PFSK-1 (cell line): ENCODE results near the gene KRT27.

Experiments
- FOXP2 ChIP-seq: optimal IDR thresholded peaks from 2 replicates; pipeline ENCODE3; 2011; ENCODE audit warnings: borderline replicate concordance, control low read depth, inconsistent platforms; ENCODE audit not compliant: insufficient read depth; ENCODE audit errors: extremely low read length, extremely low read depth
- POLR2AphosphoS5 ChIP-seq: IDR thresholded peaks from 2 replicates; pipeline ENCODE4 v1.6.1; 2012; ENCODE audit warnings: low read depth, mild to moderate bottlenecking, control low read depth, low read length, moderate library complexity
- SIN3A ChIP-seq: IDR thresholded peaks from 2 replicates; pipeline ENCODE4 v1.6.1; 2012; ENCODE audit warnings: mild to moderate bottlenecking, low read length, moderate library complexity, borderline replicate concordance; ENCODE audit not compliant: insufficient read depth
- TAF1 ChIP-seq: IDR thresholded peaks from 2 replicates; pipeline ENCODE4 v1.6.1; 2012; ENCODE audit warnings: low read length, control low read depth, borderline replicate concordance; ENCODE audit not compliant: insufficient read depth
- TF ChIP-seq, protein P1 (sequence below), 2 experiments: IDR thresholded peaks; 2 replicates each; pipeline versions ENCODE4 v1.6.1 to v1.8.0; 2011 to 2012; ENCODE audit warnings: low read depth in 2 of 2, low read length in 2 of 2, control low read depth in 1 of 2, inconsistent platforms in 1 of 2, mild to moderate bottlenecking in 1 of 2, moderate library complexity in 1 of 2; ENCODE audit not compliant: insufficient read depth in 1 of 2

The KRT27 gene

DNA sequence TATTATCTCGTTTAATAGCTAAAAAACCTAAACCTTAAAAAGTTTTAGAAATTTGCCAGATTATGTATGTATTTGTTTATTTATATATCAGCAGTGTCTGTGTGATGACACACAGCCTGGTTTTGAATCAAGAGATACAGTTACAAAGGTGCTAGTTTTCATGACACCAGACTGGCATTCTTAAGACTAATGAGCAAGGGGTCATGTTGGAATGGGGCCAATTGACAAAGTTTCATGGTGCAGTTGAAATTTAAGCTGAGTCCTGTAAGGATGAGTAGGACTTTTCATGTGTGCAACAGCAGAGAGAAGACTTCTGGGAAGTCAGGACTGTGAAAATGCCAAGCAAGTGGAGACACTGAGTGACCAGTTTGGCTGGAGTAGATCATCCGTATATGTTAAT lies 43.2 kb upstream of the KRT27 start:
- no peak for TF ChIP-seq SIN3A
- no peak for TF ChIP-seq TAF1
- no peak for TF ChIP-seq FOXP2
- no peak for TF ChIP-seq POLR2AphosphoS5
- TF ChIP-seq, protein P1, sequence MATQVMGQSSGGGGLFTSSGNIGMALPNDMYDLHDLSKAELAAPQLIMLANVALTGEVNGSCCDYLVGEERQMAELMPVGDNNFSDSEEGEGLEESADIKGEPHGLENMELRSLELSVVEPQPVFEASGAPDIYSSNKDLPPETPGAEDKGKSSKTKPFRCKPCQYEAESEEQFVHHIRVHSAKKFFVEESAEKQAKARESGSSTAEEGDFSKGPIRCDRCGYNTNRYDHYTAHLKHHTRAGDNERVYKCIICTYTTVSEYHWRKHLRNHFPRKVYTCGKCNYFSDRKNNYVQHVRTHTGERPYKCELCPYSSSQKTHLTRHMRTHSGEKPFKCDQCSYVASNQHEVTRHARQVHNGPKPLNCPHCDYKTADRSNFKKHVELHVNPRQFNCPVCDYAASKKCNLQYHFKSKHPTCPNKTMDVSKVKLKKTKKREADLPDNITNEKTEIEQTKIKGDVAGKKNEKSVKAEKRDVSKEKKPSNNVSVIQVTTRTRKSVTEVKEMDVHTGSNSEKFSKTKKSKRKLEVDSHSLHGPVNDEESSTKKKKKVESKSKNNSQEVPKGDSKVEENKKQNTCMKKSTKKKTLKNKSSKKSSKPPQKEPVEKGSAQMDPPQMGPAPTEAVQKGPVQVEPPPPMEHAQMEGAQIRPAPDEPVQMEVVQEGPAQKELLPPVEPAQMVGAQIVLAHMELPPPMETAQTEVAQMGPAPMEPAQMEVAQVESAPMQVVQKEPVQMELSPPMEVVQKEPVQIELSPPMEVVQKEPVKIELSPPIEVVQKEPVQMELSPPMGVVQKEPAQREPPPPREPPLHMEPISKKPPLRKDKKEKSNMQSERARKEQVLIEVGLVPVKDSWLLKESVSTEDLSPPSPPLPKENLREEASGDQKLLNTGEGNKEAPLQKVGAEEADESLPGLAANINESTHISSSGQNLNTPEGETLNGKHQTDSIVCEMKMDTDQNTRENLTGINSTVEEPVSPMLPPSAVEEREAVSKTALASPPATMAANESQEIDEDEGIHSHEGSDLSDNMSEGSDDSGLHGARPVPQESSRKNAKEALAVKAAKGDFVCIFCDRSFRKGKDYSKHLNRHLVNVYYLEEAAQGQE (IDR thresholded peaks at IDR 0.05; ENCODE audit: insufficient read depth in 1 of 2, low read depth in 2 of 2, low read length in 2 of 2): no peak

DNA sequence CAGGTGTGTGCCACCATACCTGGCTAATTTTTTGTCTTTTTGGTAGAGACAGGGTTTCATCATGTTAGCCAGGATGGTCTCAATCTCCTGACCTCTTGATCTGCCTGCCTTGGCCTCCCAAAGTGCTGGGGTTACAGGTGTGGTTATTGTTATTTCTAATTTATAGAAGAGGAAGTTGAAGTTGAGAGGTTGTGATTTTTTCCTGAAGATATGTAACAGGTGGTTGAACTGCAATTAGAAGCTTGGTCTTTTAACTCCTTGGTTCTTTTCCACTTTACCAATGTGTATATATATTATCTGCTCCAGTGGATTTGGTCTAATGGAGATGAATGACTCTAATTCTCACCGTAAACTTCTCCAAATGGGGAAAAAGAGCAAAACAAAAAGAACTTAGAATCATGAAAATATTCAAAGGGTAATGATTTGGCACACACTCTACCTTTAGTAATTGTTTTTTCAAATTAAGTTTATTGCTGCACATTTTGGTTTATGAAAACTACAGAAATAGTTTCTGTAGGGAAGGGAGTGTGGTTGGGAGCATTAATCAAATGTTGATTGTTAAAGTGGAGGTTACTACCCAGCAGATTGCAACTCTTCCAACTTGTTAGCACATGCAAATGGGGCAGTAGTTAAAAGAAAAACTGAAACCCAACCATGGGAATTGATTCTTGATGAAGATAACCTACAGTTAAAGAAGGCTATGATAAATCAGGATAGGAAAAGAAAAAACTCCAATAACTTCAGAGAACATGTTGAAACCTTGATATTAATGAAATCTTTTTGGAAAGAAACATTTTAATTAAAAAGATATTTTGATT lies 41.9 kb upstream of the KRT27 start:
- TF ChIP-seq, protein P1 (IDR thresholded peaks at IDR 0.05; ENCODE audit: insufficient read depth in 1 of 2, low read depth in 2 of 2, low read length in 2 of 2): no peak
- TF ChIP-seq SIN3A (no peak), FOXP2 (no peak), TAF1 (no peak), POLR2AphosphoS5 (no peak)

DNA sequence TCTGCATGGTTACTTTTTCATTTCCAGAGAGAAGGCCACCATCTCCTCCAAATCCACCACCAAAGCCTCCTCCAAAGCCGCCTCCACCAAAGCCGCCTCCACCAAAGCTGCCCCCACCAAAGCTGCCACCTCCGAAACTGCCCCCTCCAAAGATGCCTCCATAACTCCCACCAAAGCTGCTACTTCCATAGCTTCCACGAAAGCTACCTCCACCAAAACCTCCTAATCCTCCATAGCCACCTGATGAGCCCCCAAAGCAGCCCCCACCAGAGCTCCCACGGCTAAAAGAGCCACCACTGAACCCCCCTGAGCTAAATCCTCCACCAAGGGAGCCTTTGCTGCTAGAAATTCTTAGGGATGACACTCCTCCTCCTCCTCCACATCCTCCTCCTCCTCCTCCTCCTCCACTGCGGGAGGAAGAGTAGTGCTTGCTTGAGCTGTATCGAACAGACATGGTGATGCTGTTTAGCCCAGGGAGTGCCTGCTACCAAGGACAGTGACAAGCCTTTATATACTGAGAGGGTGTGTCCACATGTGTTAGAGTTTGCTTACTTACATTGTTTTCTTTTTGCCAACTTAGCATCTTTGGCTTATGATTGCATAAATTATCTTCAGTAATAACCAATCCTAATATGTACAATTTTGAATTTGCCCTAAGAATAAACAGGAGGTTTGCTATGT lies 39.9 kb upstream of the KRT27 start, which contains the start of gene KRT10:
Gene KRT10, minus strand, starts transcription at position 483 of the 681 bp plus-strand sequence. Its CDS starts 29 bp downstream, at position 454.
- TF ChIP-seq POLR2AphosphoS5: no peak
- TF ChIP-seq SIN3A: no peak
- TF ChIP-seq, protein P1 (IDR thresholded peaks at IDR 0.05; ENCODE audit: insufficient read depth in 1 of 2, low read depth in 2 of 2, low read length in 2 of 2): peak; percentile 70 to 91
- TF ChIP-seq FOXP2: no peak
- TF ChIP-seq TAF1: no peak

DNA sequence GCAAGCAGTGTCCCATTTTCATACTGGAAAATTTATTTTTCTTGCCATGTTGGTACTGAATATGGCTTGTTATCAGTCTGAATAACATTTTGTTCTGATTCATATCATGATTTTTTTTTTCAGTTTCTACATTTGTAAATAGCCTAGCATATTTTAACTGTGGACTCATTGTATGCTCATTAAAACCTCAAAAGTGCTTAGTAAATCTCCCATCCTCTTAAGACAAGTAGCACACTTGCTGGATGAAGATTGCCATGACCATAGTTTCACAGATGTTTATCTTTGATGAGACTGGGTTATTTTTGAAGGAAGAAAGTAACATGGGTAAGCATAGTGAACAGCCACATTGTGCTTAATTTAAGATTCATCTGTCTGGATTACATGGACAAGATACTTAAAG lies 39.2 kb upstream of the KRT27 start:
- TF ChIP-seq TAF1 (no peak), SIN3A (no peak), POLR2AphosphoS5 (no peak), FOXP2 (no peak)
- TF ChIP-seq, protein P1 (IDR thresholded peaks at IDR 0.05; ENCODE audit: insufficient read depth in 1 of 2, low read depth in 2 of 2, low read length in 2 of 2): no peak
